H1 (cell line): ENCODE data around the gene AMPH. TPM values are rescaled to one million over a fixed set of nuclear protein-coding genes. Genes with fewer than 3 reads are reported as not detected.
"Not testable (repeated sequence)": the region's sequence is repeated elsewhere in the genome, so short reads cannot be mapped to it uniquely, and the experiment has no call there.

Source experiments
- CTCF ChIA-PET: fragments of 300-600 bp; sonication (Branson Sonifier 250); formaldehyde crosslinking; loops from one replicate; lab custom pipeline; 2021; ENCODE audit not compliant: partially characterized antibody; lab: Charles Lee
- POLR2A ChIA-PET: fragments of 300-600 bp; sonication (Branson Sonifier 250); formaldehyde crosslinking; loops from one replicate; lab custom pipeline; 2021; ENCODE audit warnings: inconsistent platforms; ENCODE audit not compliant: partially characterized antibody; lab: Charles Lee
- DNase-seq, 2 experiments: peaks; one replicate each; pipeline versions ENCODE4 v3.0.0 to v3.0.0-alpha.2; 2010 to 2022; ENCODE audit warnings: low spot score in 2 of 2, low read depth in 1 of 2, mixed read lengths in 1 of 2
- FAIRE-seq: peaks from 2 replicates; lab custom pipeline; 2011; peaks lifted over from hg19 to GRCh38; lab: Jason Lieb, UNC
- H2AFZ ChIP-seq: 2 replicates; pipeline ENCODE4 v1.8.1; 2012; ENCODE audit warnings: low read length, inconsistent platforms
- H2AK5ac ChIP-seq: 2 replicates; pipeline ENCODE4 v1.6.1; 2013; ENCODE audit warnings: low read depth, low read length
- H2BK120ac ChIP-seq: replicated peaks from 2 replicates; pipeline ENCODE3; 2013; ENCODE audit warnings: low read depth, low read length, inconsistent platforms
- H2BK12ac ChIP-seq: 2 replicates; pipeline ENCODE4 v1.6.1; 2013; ENCODE audit warnings: low read depth, low read length
- H2BK15ac ChIP-seq: 2 replicates; pipeline ENCODE4 v1.6.1; 2013; ENCODE audit warnings: low read length
- H2BK20ac ChIP-seq: 2 replicates; pipeline ENCODE4 v1.6.1; 2013; ENCODE audit warnings: low read length
- H2BK5ac ChIP-seq: 2 replicates; pipeline ENCODE4 v1.6.1; 2013; ENCODE audit warnings: low read depth, low read length
- H3K14ac ChIP-seq: 2 replicates; pipeline ENCODE4 v1.6.1; 2013; ENCODE audit warnings: inconsistent platforms; ENCODE audit not compliant: insufficient read length
- H3K18ac ChIP-seq: 2 replicates; pipeline ENCODE4 v1.6.1; 2013; ENCODE audit warnings: low read length; ENCODE audit errors: extremely low read depth
- H3K23ac ChIP-seq: 2 replicates; pipeline ENCODE4 v1.6.1; 2013; ENCODE audit warnings: inconsistent platforms; ENCODE audit not compliant: insufficient read length
- H3K23me2 ChIP-seq: 2 replicates; pipeline ENCODE4 v1.6.1; 2013; ENCODE audit warnings: low read depth, low read length
- H3K27ac ChIP-seq: 2 replicates; pipeline ENCODE4 v1.6.1; 2011; ENCODE audit warnings: low read depth, low read length, inconsistent platforms
- H3K27me3 ChIP-seq, 4 experiments: replicated peaks in 1 of 4; 1 replicate in 1 of 4; 2 replicates in 3 of 4; pipeline versions ENCODE4 v1.6.1 to v1.8.1; 2011 to 2013; ENCODE audit warnings: low read length in 3 of 4, mild to moderate bottlenecking in 3 of 4, inconsistent platforms in 2 of 4, mixed read lengths in 2 of 4, moderate library complexity in 1 of 4; ENCODE audit not compliant: control insufficient read depth in 3 of 4, insufficient read depth in 3 of 4; ENCODE audit errors: extremely low read depth in 1 of 4
- H3K36me3 ChIP-seq, 4 experiments: 2 replicates each; pipeline versions ENCODE4 v1.6.1 to v1.8.1; 2011 to 2013; ENCODE audit warnings: mild to moderate bottlenecking in 4 of 4, low read length in 3 of 4, moderate library complexity in 2 of 4, control low read depth in 1 of 4, inconsistent platforms in 1 of 4; ENCODE audit not compliant: insufficient read depth in 4 of 4, control insufficient read depth in 2 of 4
- H3K4ac ChIP-seq: replicated peaks from 2 replicates; pipeline ENCODE3; 2013; ENCODE audit warnings: low read length, low read depth, mixed read lengths, inconsistent platforms; ENCODE audit not compliant: insufficient read length
- H3K4me1 ChIP-seq, 4 experiments: replicated peaks in 1 of 4; 1 replicate in 1 of 4; 2 replicates in 3 of 4; pipeline versions ENCODE4 v1.6.1 to v1.8.1; 2011 to 2013; ENCODE audit warnings: low read length in 3 of 4, inconsistent platforms in 2 of 4, mixed read lengths in 1 of 4; ENCODE audit not compliant: insufficient read depth in 4 of 4, control insufficient read depth in 3 of 4
- H3K4me2 ChIP-seq, 2 experiments: 2 replicates each; pipeline versions ENCODE4 v1.6.1 to v1.8.1; 2011 to 2013; ENCODE audit warnings: low read depth in 2 of 2, low read length in 2 of 2, control low read depth in 1 of 2, inconsistent platforms in 1 of 2, mild to moderate bottlenecking in 1 of 2; ENCODE audit not compliant: insufficient read depth in 1 of 2
- H3K4me3 ChIP-seq, 4 experiments: fragments of 200-600, 300-600 bp in 1 of 4; sonication (generic), shearing (Covaris generic), sonication (Bioruptor Twin) in 1 of 4; 2 replicates each; pipeline versions ENCODE4 v1.5.1 to v1.8.1; 2011 to 2016; ENCODE audit warnings: low read length in 4 of 4, low read depth in 3 of 4, control low read depth in 2 of 4, inconsistent platforms in 2 of 4, mild to moderate bottlenecking in 2 of 4, mixed read lengths in 1 of 4, moderate library complexity in 1 of 4; ENCODE audit not compliant: insufficient read depth in 2 of 4; ENCODE audit errors: extremely low read depth in 1 of 4
- H3K56ac ChIP-seq: replicated peaks from 2 replicates; pipeline ENCODE3; 2013; ENCODE audit warnings: low read depth, mild to moderate bottlenecking, mixed read lengths, low read length, inconsistent platforms; ENCODE audit not compliant: insufficient read length
- H3K79me1 ChIP-seq: 2 replicates; pipeline ENCODE4 v1.6.1; 2013; ENCODE audit warnings: low read depth, low read length, control low read depth
- H3K79me2 ChIP-seq, 2 experiments: 2 replicates each; pipeline versions ENCODE4 v1.6.1 to v1.8.1; 2012 to 2013; ENCODE audit warnings: low read length in 2 of 2, mild to moderate bottlenecking in 2 of 2, inconsistent platforms in 1 of 2; ENCODE audit not compliant: insufficient read depth in 2 of 2, control insufficient read depth in 1 of 2
- H3K9ac ChIP-seq, 4 experiments: replicated peaks in 1 of 4; 1 replicate in 1 of 4; 2 replicates in 3 of 4; pipeline versions ENCODE4 v1.6.1 to v1.8.1; 2011 to 2013; ENCODE audit warnings: low read depth in 3 of 4, low read length in 3 of 4, control low read depth in 2 of 4, mild to moderate bottlenecking in 2 of 4, moderate library complexity in 2 of 4, inconsistent platforms in 1 of 4; ENCODE audit errors: extremely low read depth in 1 of 4
- H3K9me3 ChIP-seq, 2 experiments: 2 replicates each; pipeline versions ENCODE4 v1.6.1 to v1.8.1; 2012 to 2013; ENCODE audit warnings: mild to moderate bottlenecking in 2 of 2, moderate library complexity in 2 of 2, control low read depth in 1 of 2, inconsistent platforms in 1 of 2, low read depth in 1 of 2, low read length in 1 of 2, mixed read lengths in 1 of 2; ENCODE audit not compliant: insufficient read depth in 2 of 2
- H4K20me1 ChIP-seq, 2 experiments: replicated peaks in 1 of 2; 2 replicates each; pipeline versions ENCODE3 to v1.8.1; 2011 to 2013; ENCODE audit warnings: inconsistent platforms in 2 of 2, low read length in 2 of 2, mild to moderate bottlenecking in 1 of 2; ENCODE audit not compliant: insufficient read depth in 2 of 2, control insufficient read depth in 1 of 2
- H4K5ac ChIP-seq: 2 replicates; pipeline ENCODE4 v1.6.1; 2013; ENCODE audit warnings: low read length, low read depth, mixed read lengths, inconsistent platforms; ENCODE audit not compliant: insufficient read length
- H4K8ac ChIP-seq: 2 replicates; pipeline ENCODE4 v1.8.0; 2013; ENCODE audit warnings: mild to moderate bottlenecking, moderate library complexity, low read length, inconsistent platforms; ENCODE audit not compliant: insufficient read depth; ENCODE audit errors: extremely low read depth
- H4K91ac ChIP-seq: replicated peaks from 2 replicates; pipeline ENCODE3; 2013; ENCODE audit warnings: low read length, mixed read lengths, inconsistent platforms; ENCODE audit not compliant: insufficient read length
- WGBS, 2 experiments: shearing (Covaris generic) in 1 of 2; methylation state at CpG; one replicate each; pipeline versions ENCODE4 v1.1.6 to v1.1.7; 2013 to 2015; ENCODE audit warnings: low lambda C conversion rate in 2 of 2, mixed read lengths in 2 of 2, inconsistent platforms in 1 of 2, low coverage in 1 of 2, missing lambda C conversion rate in 1 of 2; ENCODE audit not compliant: insufficient replicate concordance in 2 of 2, insufficient coverage in 1 of 2, insufficient read length in 1 of 2; ENCODE audit errors: extremely low coverage in 1 of 2, missing lambda C conversion rate in 1 of 2; 5-methylcytosine and 5-hydroxymethylcytosine counted together
- polyA plus RNA-seq, 7 experiments: library from polyadenylated mRNA; depleted of rRNA in 3 of 7; stranded (reverse) in 5 of 7; unstranded in 2 of 7; fragments of >200 nt in 5 of 7; fragments of 200-250 nt in 2 of 7; gene quantifications; 1 replicate in 5 of 7; 2 replicates in 1 of 7; 4 replicates in 1 of 7; pipeline versions ENCODE4 v1.2.1 to v1.2.3, GENCODE V29; 2011 to 2013; ENCODE audit warnings: missing spikeins in 2 of 7, mixed read lengths in 2 of 7
- total RNA-seq: library from RNA; stranded (reverse); fragmentation: NEBNext Ultra II Directional; extraction: Animal tissue kit (Norgen Biotek cat#: 25700); gene quantifications from 2 replicates; pipeline ENCODE4 v1.2.1, GENCODE V29; 2021

Gene AMPH
- total and polyA plus RNA-seq, 2 of the 8 experiments (the other 6 are each of a cell fraction or from before 2014, with no cell fraction given): 7.3 to 12.2 TPM

GRCh38 chr7:38350777-38351176 lies 280.4 kb downstream of the AMPH start:
- POLR2A ChIA-PET, H2BK15ac ChIP-seq, H4K8ac ChIP-seq, H3K79me1 ChIP-seq, H2AK5ac ChIP-seq, H3K4me2 ChIP-seq, H3K27ac ChIP-seq, H3K23me2 ChIP-seq, H2BK20ac ChIP-seq, H3K27me3 ChIP-seq, H2BK120ac ChIP-seq, DNase-seq, H2AFZ ChIP-seq, H4K20me1 ChIP-seq, FAIRE-seq, H3K4me1 ChIP-seq, H3K36me3 ChIP-seq, H3K56ac ChIP-seq, H3K79me2 ChIP-seq, H3K23ac ChIP-seq, H3K18ac ChIP-seq, H4K91ac ChIP-seq, H2BK12ac ChIP-seq, H2BK5ac ChIP-seq, H3K9me3 ChIP-seq, H3K14ac ChIP-seq, H3K9ac ChIP-seq, H3K4ac ChIP-seq, H3K4me3 ChIP-seq, H4K5ac ChIP-seq: not testable (repeated sequence)
- WGBS, 2 experiments: no CpG with 5 or more reads among the region's 3 CpGs
- CTCF ChIA-PET: interaction anchor here (0.7 to 4.5 kb wide), 3 partner anchors 8 to 1081 kb away, joined by 3 to 24 read pairs (median 14); no protein-coding TSS in a partner anchor
